GM12878 (cell line): ENCODE results near the gene WDR18. TPM values are rescaled to one million over a fixed set of nuclear protein-coding genes. Genes with fewer than 3 reads are reported as not detected.

Experiments
- ATAC-seq: fragments of 200-7000 bp; cut with Tn5 transposase; 3 replicates; pipeline ENCODE4 v1.9.1; 2020; ENCODE audit warnings: mild to moderate bottlenecking, moderate library complexity
- BruUV-seq: library from RNA; stranded (reverse); fragments of 400-500 nt; replicated peaks from 2 replicates; lab custom pipeline; 2021; lab: Mats Ljungman, UMichigan
- CTCF ChIA-PET: fragments of 300-600 bp; sonication (Branson Sonifier 250); formaldehyde crosslinking; extraction: SDS; loops from one replicate; lab custom pipeline; 2021; ENCODE audit warnings: inconsistent platforms; lab: Yijun Ruan, JAX
- POLR2A ChIA-PET: fragments of 350-600 bp; formaldehyde crosslinking; extraction: SDS; loops from one replicate; lab custom pipeline; 2021; ENCODE audit warnings: inconsistent platforms; lab: Charles Lee
- RAD21 ChIA-PET: fragments of 300-600 bp; sonication (Branson Sonifier 250); formaldehyde crosslinking; loops from one replicate; lab custom pipeline; 2023; ENCODE audit warnings: antibody characterized with exemption; ENCODE audit not compliant: unreplicated experiment; lab: Charles Lee
- SMC1A ChIA-PET: fragments of 300-600 bp; sonication (Branson Sonifier 250); formaldehyde crosslinking; loops from one replicate; lab custom pipeline; 2023; ENCODE audit not compliant: unreplicated experiment, uncharacterized antibody; lab: Charles Lee
- DNase-seq: peaks from one replicate; pipeline ENCODE4 v3.0.0-alpha.2; 2011; ENCODE audit warnings: low read depth, low spot score
- FAIRE-seq: peaks from 3 replicates; lab custom pipeline; 2011; peaks lifted over from hg19 to GRCh38; lab: Jason Lieb, UNC
- H2AFZ ChIP-seq: 2 replicates; pipeline ENCODE4 v1.6.0; 2011; ENCODE audit warnings: low read depth, low read length, control low read depth; ENCODE audit not compliant: control insufficient read depth
- H3K27ac ChIP-seq: 2 replicates; pipeline ENCODE4 v1.5.1; 2011; ENCODE audit warnings: control low read depth; ENCODE audit not compliant: control insufficient read depth, insufficient read depth
- H3K27me3 ChIP-seq, 2 experiments: replicated peaks in 1 of 2; 2 replicates each; pipeline versions ENCODE4 v1.6.0 to v1.6.1; 2011; ENCODE audit warnings: low read length in 1 of 2; ENCODE audit not compliant: control insufficient read depth in 2 of 2, insufficient read depth in 2 of 2
- H3K36me3 ChIP-seq, 2 experiments: 2 replicates each; pipeline ENCODE4 v1.5.1; 2011; ENCODE audit warnings: low read length in 1 of 2; ENCODE audit not compliant: control insufficient read depth in 2 of 2, insufficient read depth in 2 of 2
- H3K4me1 ChIP-seq: 2 replicates; pipeline ENCODE4 v1.6.1; 2011; ENCODE audit warnings: mild to moderate bottlenecking, low read length, moderate library complexity, mixed read lengths; ENCODE audit not compliant: control insufficient read depth, insufficient read depth
- H3K4me2 ChIP-seq: 2 replicates; pipeline ENCODE4 v1.6.0; 2011; ENCODE audit warnings: control low read depth; ENCODE audit not compliant: control insufficient read depth, insufficient read depth
- H3K4me3 ChIP-seq: fragments of 200-600 bp; sonication (generic); 2 replicates; pipeline ENCODE4 v1.5.1; 2016
- H3K79me2 ChIP-seq: 2 replicates; pipeline ENCODE4 v1.6.0; 2011; ENCODE audit warnings: low read length; ENCODE audit not compliant: control insufficient read depth, insufficient read depth
- H3K9ac ChIP-seq: 2 replicates; pipeline ENCODE4 v1.8.0; 2011; ENCODE audit warnings: low read length, control low read depth, mixed read lengths; ENCODE audit not compliant: control insufficient read depth, insufficient read depth
- H3K9me3 ChIP-seq: replicated peaks from 3 replicates; pipeline ENCODE4 v1.5.1; 2011; ENCODE audit warnings: mild to moderate bottlenecking, low read length; ENCODE audit not compliant: control insufficient read depth, insufficient read depth
- H4K20me1 ChIP-seq: 2 replicates; pipeline ENCODE4 v1.6.0; 2011; ENCODE audit not compliant: control insufficient read depth, insufficient read depth
- CEBPB ChIP-seq, 2 experiments: fragments of 150-350 bp in 1 of 2; IDR thresholded peaks; 2 replicates each; pipeline ENCODE4 v1.6.1; 2012 to 2014; ENCODE audit warnings: low read depth in 2 of 2, low read length in 2 of 2, borderline replicate concordance in 1 of 2, inconsistent platforms in 1 of 2
- CHD2 ChIP-seq: IDR thresholded peaks from 2 replicates; pipeline ENCODE4 v1.6.1; 2011; ENCODE audit warnings: low read depth, low read length, improper control_type of control experiment, borderline replicate concordance
- LARP7 ChIP-seq: fragments of 450-650 bp; IDR thresholded peaks from 2 replicates; pipeline ENCODE4 v1.6.1; 2017; ENCODE audit warnings: mild to moderate bottlenecking
- RUNX3 ChIP-seq: IDR thresholded peaks from 2 replicates; pipeline ENCODE4 v1.6.1; 2012; ENCODE audit warnings: low read length, inconsistent platforms
- ZBED1 ChIP-seq: IDR thresholded peaks from 2 replicates; pipeline ENCODE4 v1.6.1; 2016; ENCODE audit warnings: borderline replicate concordance
- ZNF274 ChIP-seq: IDR thresholded peaks from one replicate; pipeline ENCODE4 v1.8.0; 2011; ENCODE audit not compliant: insufficient read length, insufficient read depth
- WGBS: methylation state at CpG from one replicate; pipeline ENCODE4 v1.1.6; 2016; ENCODE audit warnings: low lambda C conversion rate; ENCODE audit not compliant: insufficient replicate concordance, insufficient coverage; ENCODE audit errors: missing lambda C conversion rate; 5-methylcytosine and 5-hydroxymethylcytosine counted together
- in situ Hi-C: fragments of 300-500 bp; cut with MboI; formaldehyde crosslinking; loops from 9 replicates; pipeline ENCODE4 v1.14.3; 2018; ENCODE audit warnings: mixed read lengths
- intact Hi-C: fragments of 100-400 bp; cut with micrococcal nuclease; formaldehyde crosslinking; loops from one replicate; pipeline ENCODE4 v1.14.2; 2022; ENCODE audit not compliant: unreplicated experiment
- polyA plus RNA-seq, 11 experiments: library from polyadenylated mRNA; depleted of rRNA in 4 of 11; unstranded in 6 of 11; stranded (reverse) in 5 of 11; fragments of >200 nt; fragmentation: Nextera tagmentation in 4 of 11; fragmentation: Illumina TruSeq in 1 of 11; extraction: Ambion mirVana in 4 of 11; extraction: Trizol in 1 of 11; gene quantifications; 1 replicate in 1 of 11; 2 replicates in 10 of 11; pipeline versions ENCODE4 v1.2.1 to v1.2.3, GENCODE V29; 2011 to 2016; ENCODE audit warnings: inconsistent platforms in 2 of 11, missing spikeins in 2 of 11, low read depth in 1 of 11
- total RNA-seq, 4 experiments: library from RNA; depleted of rRNA in 3 of 4; stranded (reverse); fragments of >200 nt in 3 of 4; fragmentation: Illumina TruSeq in 1 of 4; extraction: Trizol in 1 of 4; gene quantifications; 2 replicates each; pipeline versions ENCODE4 v1.2.1 to v1.2.3, GENCODE V29; 2013 to 2021
- TF ChIP-seq, protein P1 (sequence below): IDR thresholded peaks from 2 replicates; pipeline ENCODE4 v1.6.1; 2012; ENCODE audit warnings: low read depth, low read length, improper control_type of control experiment

WDR18 gene
- total and polyA plus RNA-seq, 10 of the 15 experiments (the other 5 are each of a cell fraction or from before 2014, with no cell fraction given): 3.0 to 206 (median 62.3) TPM

DNA sequence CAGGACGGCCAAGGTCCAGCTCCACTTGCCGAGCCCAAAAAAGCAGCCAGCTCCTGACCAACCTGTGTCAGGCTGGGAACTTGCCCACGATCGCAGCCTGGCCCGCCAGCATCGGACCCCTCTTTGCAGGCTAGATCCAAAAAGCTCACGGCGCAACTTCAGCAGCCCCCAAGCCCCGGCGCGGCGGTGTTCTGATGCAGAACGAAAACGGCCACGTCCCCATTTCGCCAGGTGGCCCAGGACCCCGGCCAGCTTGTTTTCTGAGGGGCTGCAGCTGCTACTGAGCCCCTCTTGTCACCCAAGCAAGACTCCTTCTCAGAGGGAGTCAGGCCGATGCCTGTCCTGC lies 35.4 kb downstream of the WDR18 start:
- no TSS peak for BruUV-seq
- Histone ChIP-seq H3K36me3 (peaks cover 0 to 4% of the 10 kb centered on the region in 2 experiments; a peak in 2 of 4 replicates), H3K79me2 (peaks cover 65% of the 10 kb centered on the region), H2AFZ (no peak overlapping the region), H3K27ac (peak overlapping the region; percentile 99), H3K9me3 (no peaks in the 10 kb centered on the region)
- in situ Hi-C loops (no loop called here), intact Hi-C loops (no loop called here)
- FAIRE-seq (no peak), DNase-seq (no peak)
- ChIA-PET RAD21 (interaction anchor here (0.7 to 1.4 kb wide), 5 partner anchors 9 to 69 kb away, joined by 3 to 5 read pairs (median 3); partner anchors contain the start of genes ARHGAP45 and WDR18), SMC1A (interaction anchor here (0.5 to 2.0 kb wide), 5 partner anchors 8 to 114 kb away, joined by 3 to 8 read pairs (median 4); partner anchors contain the start of gene WDR18), POLR2A (interaction anchor here (0.8 to 1.7 kb wide), 9 partner anchors 9 to 224 kb away, joined by 3 to 9 read pairs (median 3); partner anchors contain the start of genes ARHGAP45 and WDR18)
- 3% methylated on average over 18 of the region's 18 CpGs for WGBS
- TF ChIP-seq CHD2 (no peak), CEBPB (IDR thresholded peaks at IDR 0.05; ENCODE audit: borderline replicate concordance in 1 of 2, low read depth in 2 of 2, low read length in 2 of 2) (no peak), ZBED1 (no peak), LARP7 (0 out of 2 replicates have a peak, but pooled peaks have one; percentile 20), RUNX3 (no peak), ZNF274 (no peak)
- TF ChIP-seq, protein P1, sequence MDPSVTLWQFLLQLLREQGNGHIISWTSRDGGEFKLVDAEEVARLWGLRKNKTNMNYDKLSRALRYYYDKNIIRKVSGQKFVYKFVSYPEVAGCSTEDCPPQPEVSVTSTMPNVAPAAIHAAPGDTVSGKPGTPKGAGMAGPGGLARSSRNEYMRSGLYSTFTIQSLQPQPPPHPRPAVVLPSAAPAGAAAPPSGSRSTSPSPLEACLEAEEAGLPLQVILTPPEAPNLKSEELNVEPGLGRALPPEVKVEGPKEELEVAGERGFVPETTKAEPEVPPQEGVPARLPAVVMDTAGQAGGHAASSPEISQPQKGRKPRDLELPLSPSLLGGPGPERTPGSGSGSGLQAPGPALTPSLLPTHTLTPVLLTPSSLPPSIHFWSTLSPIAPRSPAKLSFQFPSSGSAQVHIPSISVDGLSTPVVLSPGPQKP: no peak
- TF ChIP-seq, all 136 proteins: peak for 1
- CTCF ChIA-PET: interaction anchor here (0.6 to 1.9 kb wide), 5 partner anchors 35 to 250 kb away, joined by 3 to 6 read pairs (median 4); partner anchors contain the start of genes CIRBP and WDR18
- peak overlapping the region; percentile 94 for H3K9ac ChIP-seq
- H3K4me2 ChIP-seq: peak overlapping the region; percentile 48
- H3K27me3 ChIP-seq: no peaks in the 10 kb centered on the region
- peaks cover 32% of the 10 kb centered on the region for H3K4me1 ChIP-seq
- H3K4me3 ChIP-seq: peak overlapping the region; percentile 83
- no peak for ATAC-seq
- H4K20me1 ChIP-seq: peaks cover 6% of the 10 kb centered on the region; the same call in 1 of the 2 replicates
